GM12872 (cell line): ENCODE data around the gene TMC2.

Experiments used
- CTCF ChIP-seq: IDR thresholded peaks from 3 replicates; pipeline ENCODE4 v1.5.1; 2011; ENCODE audit warnings: low read depth, mild to moderate bottlenecking, low read length, moderate library complexity; ENCODE audit not compliant: insufficient read depth

TMC2 gene

GRCh38 chr20:2559279-2559626 lies 22.9 kb downstream of the TMC2 start:
- TF ChIP-seq CTCF, result no peak

GRCh38 chr20:2559651-2560050 lies 23.3 kb downstream of the TMC2 start:
- TF ChIP-seq CTCF, result no peak

DNA sequence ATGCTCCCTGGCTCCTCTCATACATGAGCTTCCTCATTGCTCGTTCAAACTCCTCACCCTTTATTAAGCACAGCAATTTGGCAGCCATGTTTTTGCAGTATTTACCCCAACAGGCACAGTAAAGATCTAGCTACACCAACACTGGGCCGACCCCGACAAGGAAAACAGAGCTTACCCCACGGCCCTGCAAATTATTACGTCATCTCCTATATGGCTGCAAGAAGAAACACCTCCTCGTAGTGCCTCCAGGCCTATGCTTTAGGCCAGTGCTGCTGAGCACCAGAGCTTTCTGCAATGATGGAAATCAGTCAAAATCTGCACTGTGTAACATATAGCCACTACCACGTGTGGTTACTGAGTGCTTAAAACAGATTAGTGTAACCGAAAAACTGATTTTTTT lies 26.7 kb downstream of the TMC2 start:
- no peak for TF ChIP-seq CTCF

- no peak for TF ChIP-seq CTCF
Observed at GRCh38 chr20:2564406-2564805, 28.0 kb downstream of the TMC2 start.

DNA sequence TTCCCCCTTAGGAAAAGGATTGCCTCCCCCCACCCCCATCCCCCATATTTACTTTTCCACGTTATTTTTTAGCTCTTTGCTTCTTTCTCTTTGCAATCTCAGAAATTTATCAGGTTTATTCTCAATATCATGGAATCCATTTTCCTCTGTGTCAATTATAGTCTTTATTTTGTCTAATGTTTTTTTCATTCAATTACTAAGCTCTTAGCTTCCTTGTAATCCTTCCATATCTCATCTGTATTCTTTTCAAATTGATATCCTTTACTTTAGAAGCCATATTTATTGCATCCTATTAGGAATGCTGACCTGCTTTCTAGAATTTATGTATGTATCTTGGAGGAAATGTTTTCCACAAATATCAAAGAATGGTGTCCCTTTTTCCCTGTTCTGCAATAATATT lies 39.3 kb downstream of the TMC2 start:
- no peak for TF ChIP-seq CTCF

- no peak for TF ChIP-seq CTCF
Observed at GRCh38 chr20:2576317-2576727, 39.9 kb downstream of the TMC2 start.

DNA sequence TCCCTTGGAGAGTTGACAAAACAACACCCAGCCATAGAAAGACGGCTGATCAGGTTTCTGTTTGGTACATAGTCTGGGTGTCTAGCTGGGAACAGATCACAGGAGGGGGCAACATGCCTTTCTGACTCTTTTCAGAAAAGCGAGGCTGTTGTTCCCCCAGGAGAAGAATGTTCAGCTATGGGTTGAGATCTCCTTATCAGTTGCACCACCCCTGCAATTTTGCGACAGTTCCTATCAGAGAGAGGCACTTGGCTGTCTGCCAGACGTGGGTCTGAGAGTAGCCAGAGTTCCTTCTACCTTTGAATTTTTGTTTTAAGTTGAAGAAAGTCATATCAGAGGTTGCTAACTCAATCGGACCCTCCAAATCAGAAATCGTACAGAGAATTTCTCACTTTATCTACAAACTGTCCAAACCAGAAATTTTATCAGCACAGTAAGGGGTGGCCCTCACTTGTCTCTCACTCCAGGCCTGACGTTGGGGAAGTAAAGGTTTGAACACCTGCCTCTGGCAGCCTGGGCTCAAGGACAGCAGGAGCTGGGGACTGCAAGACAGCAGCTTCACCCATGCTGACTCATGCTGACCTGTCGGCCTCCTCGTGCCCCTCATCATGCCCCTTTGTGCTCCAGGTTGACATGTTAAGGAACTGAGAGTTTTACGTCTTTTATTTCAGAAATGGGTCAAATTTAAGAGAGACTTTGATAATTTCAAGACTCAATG lies 42.3 kb downstream of the TMC2 start:
- no peak for TF ChIP-seq CTCF
